WTC11 (cell line): Measurements from ENCODE around the gene ZCCHC8. TPM values are rescaled to one million over a fixed set of nuclear protein-coding genes. Genes with fewer than 3 reads are reported as not detected.

ENCODE experiments used
- ATAC-seq: fragments of 200-7000 bp; cut with Tn5 transposase; 2 replicates; pipeline ENCODE4 v1.10.0; 2021; ENCODE audit warnings: mild to moderate bottlenecking, moderate library complexity
- CTCF ChIA-PET: fragments of 300-600 bp; sonication (Branson Sonifier 250); formaldehyde crosslinking; loops from one replicate; lab custom pipeline; 2021; ENCODE audit warnings: antibody characterized with exemption; lab: Charles Lee
- POLR2A ChIA-PET: fragments of 350-600 bp; sonication (Branson Sonifier 250); formaldehyde crosslinking; loops from one replicate; lab custom pipeline; 2021; ENCODE audit warnings: antibody characterized with exemption; lab: Charles Lee
- DNase-seq: peaks from one replicate; pipeline ENCODE4 v3.0.0; 2021; ENCODE audit warnings: low spot score
- H3K27ac Mint-ChIP-seq: 2 replicates; pipeline ENCODE4 v1.8.0; 2021; ENCODE audit warnings: mixed read lengths
- H3K27me3 Mint-ChIP-seq: 2 replicates; pipeline ENCODE4 v1.8.0; 2021; ENCODE audit warnings: low read depth, mild to moderate bottlenecking, moderate library complexity, mixed read lengths
- H3K36me3 Mint-ChIP-seq: 2 replicates; pipeline ENCODE4 v1.8.0; 2021; ENCODE audit warnings: mixed read lengths
- H3K4me1 Mint-ChIP-seq: 2 replicates; pipeline ENCODE4 v1.8.0; 2022; ENCODE audit warnings: mixed read lengths
- H3K4me3 Mint-ChIP-seq: 2 replicates; pipeline ENCODE4 v1.8.0; 2021; ENCODE audit warnings: mild to moderate bottlenecking, moderate library complexity, mixed read lengths
- H3K9me3 Mint-ChIP-seq: 2 replicates; pipeline ENCODE4 v1.8.0; 2021; ENCODE audit warnings: mixed read lengths
- CREM ChIP-seq: sonication (generic); formaldehyde crosslinking; IDR thresholded peaks from 2 replicates; pipeline ENCODE4 v1.8.1; 2022; ENCODE audit warnings: mild to moderate bottlenecking, missing genetic modification reagents, moderate library complexity
- EMX1 ChIP-seq: fragments of 250-450 bp; sonication (Bioruptor Pico); IDR thresholded peaks from 2 replicates; pipeline ENCODE4 v1.8.0; 2021; ENCODE audit warnings: mild to moderate bottlenecking
- ETV6 ChIP-seq: sonication (generic); formaldehyde crosslinking; IDR thresholded peaks from 2 replicates; pipeline ENCODE4 v1.8.1; 2022; ENCODE audit warnings: mild to moderate bottlenecking, missing genetic modification reagents
- FOXP1 ChIP-seq: sonication (generic); formaldehyde crosslinking; IDR thresholded peaks from 2 replicates; pipeline ENCODE4 v1.8.0; 2022; ENCODE audit warnings: missing genetic modification reagents, mild to moderate bottlenecking, moderate library complexity, borderline replicate concordance
- GABPB1 ChIP-seq: sonication (generic); formaldehyde crosslinking; IDR thresholded peaks from 2 replicates; pipeline ENCODE4 v1.8.1; 2023; ENCODE audit warnings: mild to moderate bottlenecking, missing genetic modification reagents
- HMGA2 ChIP-seq: fragments of 250-450 bp; sonication (Bioruptor Pico); IDR thresholded peaks from 2 replicates; pipeline ENCODE4 v1.4.0; 2021; ENCODE audit warnings: mild to moderate bottlenecking, moderate library complexity
- JAZF1 ChIP-seq: fragments of 250-450 bp; sonication (Bioruptor Pico); IDR thresholded peaks from 2 replicates; pipeline ENCODE4 v1.9.0; 2021; ENCODE audit warnings: moderate library complexity, mild to moderate bottlenecking, inconsistent platforms
- MYBL2 ChIP-seq: sonication (generic); formaldehyde crosslinking; IDR thresholded peaks from 2 replicates; pipeline ENCODE4 v1.8.1; 2023; ENCODE audit warnings: mild to moderate bottlenecking, moderate library complexity, missing genetic modification reagents
- NFE2L1 ChIP-seq: sonication (generic); formaldehyde crosslinking; IDR thresholded peaks from 2 replicates; pipeline ENCODE4 v1.8.1; 2023; ENCODE audit warnings: missing genetic modification reagents
- NFYB ChIP-seq: sonication (generic); formaldehyde crosslinking; conservative IDR thresholded peaks from 2 replicates; pipeline ENCODE4 v1.8.0; 2022; ENCODE audit warnings: low read depth, missing genetic modification reagents
- NR2C2 ChIP-seq: sonication (generic); formaldehyde crosslinking; IDR thresholded peaks from 2 replicates; pipeline ENCODE4 v1.8.0; 2022; ENCODE audit warnings: mild to moderate bottlenecking, missing genetic modification reagents
- RORB ChIP-seq: fragments of 250-450 bp; sonication (Bioruptor Pico); IDR thresholded peaks from 2 replicates; pipeline ENCODE4 v1.9.0; 2021; ENCODE audit warnings: mild to moderate bottlenecking
- TEAD1 ChIP-seq: sonication (generic); formaldehyde crosslinking; IDR thresholded peaks from 2 replicates; pipeline ENCODE4 v1.8.0; 2022; ENCODE audit warnings: mild to moderate bottlenecking, missing genetic modification reagents
- ZNF416 ChIP-seq: fragments of 250-450 bp; sonication (Bioruptor Pico); IDR thresholded peaks from 2 replicates; pipeline ENCODE4 v1.9.0; 2021; ENCODE audit warnings: mild to moderate bottlenecking, inconsistent platforms
- total RNA-seq: library from RNA; stranded (reverse); gene quantifications from 3 replicates; pipeline ENCODE4 v1.2.3, GENCODE V29; 2021
- TF ChIP-seq, protein P1 (sequence below): sonication (generic); formaldehyde crosslinking; IDR thresholded peaks from 2 replicates; pipeline ENCODE4 v1.8.1; 2023; ENCODE audit warnings: mild to moderate bottlenecking, moderate library complexity, missing genetic modification reagents
- TF ChIP-seq, protein P2 (sequence below): fragments of 250-450 bp; sonication (Bioruptor Pico); IDR thresholded peaks from 2 replicates; pipeline ENCODE4 v2.1.2; 2022; ENCODE audit warnings: mild to moderate bottlenecking, moderate library complexity
- TF ChIP-seq, protein P3 (sequence below): sonication (generic); formaldehyde crosslinking; IDR thresholded peaks from 2 replicates; pipeline ENCODE4 v1.8.1; 2023; ENCODE audit warnings: mild to moderate bottlenecking, missing genetic modification reagents, borderline replicate concordance
- TF ChIP-seq, protein P4 (sequence below): fragments of 250-450 bp; sonication (Bioruptor Pico); IDR thresholded peaks from 2 replicates; pipeline ENCODE4 v1.9.0; 2021; ENCODE audit warnings: mild to moderate bottlenecking
- TF ChIP-seq, protein P5 (sequence below): sonication (generic); formaldehyde crosslinking; IDR thresholded peaks from 2 replicates; pipeline ENCODE4 v1.8.1; 2022; ENCODE audit warnings: mild to moderate bottlenecking, moderate library complexity, missing genetic modification reagents
- TF ChIP-seq, protein P6 (sequence below): sonication (generic); formaldehyde crosslinking; IDR thresholded peaks from 2 replicates; pipeline ENCODE4 v1.8.0; 2023; ENCODE audit warnings: mild to moderate bottlenecking, missing genetic modification reagents

ZCCHC8 gene
- total RNA-seq, 1 experiment from 2014 or later, result 28.4 TPM

DNA sequence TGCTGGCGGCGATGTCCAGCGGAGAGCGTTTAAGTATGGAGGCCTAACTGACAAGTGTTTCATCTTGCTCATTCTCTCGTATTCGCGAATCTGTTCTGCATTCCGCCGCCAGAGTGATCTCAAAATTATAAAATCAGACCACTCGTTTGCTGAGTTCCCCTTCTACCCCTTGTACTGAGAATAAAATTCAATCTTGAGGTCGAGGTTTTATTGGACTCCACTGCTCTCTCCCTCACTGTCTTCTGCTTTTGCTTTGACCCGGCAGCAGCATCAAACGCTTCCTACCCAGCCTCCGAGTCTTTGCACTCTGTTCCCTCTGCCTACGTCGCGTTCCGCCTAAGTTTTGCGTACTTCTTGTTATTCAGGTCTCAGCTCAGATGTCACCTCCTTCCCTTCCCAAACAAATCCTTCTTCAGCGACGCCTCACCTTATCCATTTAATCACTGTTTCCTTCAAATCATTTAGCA lies 26.8 kb upstream of the ZCCHC8 start:
- H3K36me3 Mint-ChIP-seq, result peaks cover 37% of the 10 kb centered on the region
- CTCF ChIA-PET, result no interaction called here
- DNase-seq (no peak), ATAC-seq (no peak)
- H3K27me3 Mint-ChIP-seq, result no peaks in the 10 kb centered on the region
- H3K9me3 Mint-ChIP-seq, result no peaks in the 10 kb centered on the region
- TF ChIP-seq, protein P1, sequence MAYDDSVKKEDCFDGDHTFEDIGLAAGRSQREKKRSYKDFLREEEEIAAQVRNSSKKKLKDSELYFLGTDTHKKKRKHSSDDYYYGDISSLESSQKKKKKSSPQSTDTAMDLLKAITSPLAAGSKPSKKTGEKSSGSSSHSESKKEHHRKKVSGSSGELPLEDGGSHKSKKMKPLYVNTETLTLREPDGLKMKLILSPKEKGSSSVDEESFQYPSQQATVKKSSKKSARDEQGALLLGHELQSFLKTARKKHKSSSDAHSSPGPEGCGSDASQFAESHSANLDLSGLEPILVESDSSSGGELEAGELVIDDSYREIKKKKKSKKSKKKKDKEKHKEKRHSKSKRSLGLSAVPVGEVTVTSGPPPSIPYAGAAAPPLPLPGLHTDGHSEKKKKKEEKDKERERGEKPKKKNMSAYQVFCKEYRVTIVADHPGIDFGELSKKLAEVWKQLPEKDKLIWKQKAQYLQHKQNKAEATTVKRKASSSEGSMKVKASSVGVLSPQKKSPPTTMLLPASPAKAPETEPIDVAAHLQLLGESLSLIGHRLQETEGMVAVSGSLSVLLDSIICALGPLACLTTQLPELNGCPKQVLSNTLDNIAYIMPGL (CRISPR knock-in tag), result no peak
- no peak for TF ChIP-seq NR2C2 (CRISPR knock-in tag)
- TF ChIP-seq EMX1, result no peak
- TF ChIP-seq, protein P2, sequence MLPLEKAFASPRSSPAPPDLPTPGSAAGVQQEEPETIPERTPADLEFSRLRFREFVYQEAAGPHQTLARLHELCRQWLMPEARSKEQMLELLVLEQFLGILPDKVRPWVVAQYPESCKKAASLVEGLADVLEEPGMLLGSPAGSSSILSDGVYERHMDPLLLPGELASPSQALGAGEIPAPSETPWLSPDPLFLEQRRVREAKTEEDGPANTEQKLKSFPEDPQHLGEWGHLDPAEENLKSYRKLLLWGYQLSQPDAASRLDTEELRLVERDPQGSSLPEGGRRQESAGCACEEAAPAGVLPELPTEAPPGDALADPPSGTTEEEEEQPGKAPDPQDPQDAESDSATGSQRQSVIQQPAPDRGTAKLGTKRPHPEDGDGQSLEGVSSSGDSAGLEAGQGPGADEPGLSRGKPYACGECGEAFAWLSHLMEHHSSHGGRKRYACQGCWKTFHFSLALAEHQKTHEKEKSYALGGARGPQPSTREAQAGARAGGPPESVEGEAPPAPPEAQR (CRISPR knock-in tag), result no peak
- no peak overlapping the region for H3K4me3 Mint-ChIP-seq
- no peak overlapping the region for H3K27ac Mint-ChIP-seq
- peaks cover 18% of the 10 kb centered on the region for H3K4me1 Mint-ChIP-seq
- POLR2A ChIA-PET, result interaction anchor here (0.6 to 2.7 kb wide), 5 partner anchors 23 to 128 kb away, joined by 3 to 46 read pairs (median 3); partner anchors contain the start of gene ZCCHC8

DNA sequence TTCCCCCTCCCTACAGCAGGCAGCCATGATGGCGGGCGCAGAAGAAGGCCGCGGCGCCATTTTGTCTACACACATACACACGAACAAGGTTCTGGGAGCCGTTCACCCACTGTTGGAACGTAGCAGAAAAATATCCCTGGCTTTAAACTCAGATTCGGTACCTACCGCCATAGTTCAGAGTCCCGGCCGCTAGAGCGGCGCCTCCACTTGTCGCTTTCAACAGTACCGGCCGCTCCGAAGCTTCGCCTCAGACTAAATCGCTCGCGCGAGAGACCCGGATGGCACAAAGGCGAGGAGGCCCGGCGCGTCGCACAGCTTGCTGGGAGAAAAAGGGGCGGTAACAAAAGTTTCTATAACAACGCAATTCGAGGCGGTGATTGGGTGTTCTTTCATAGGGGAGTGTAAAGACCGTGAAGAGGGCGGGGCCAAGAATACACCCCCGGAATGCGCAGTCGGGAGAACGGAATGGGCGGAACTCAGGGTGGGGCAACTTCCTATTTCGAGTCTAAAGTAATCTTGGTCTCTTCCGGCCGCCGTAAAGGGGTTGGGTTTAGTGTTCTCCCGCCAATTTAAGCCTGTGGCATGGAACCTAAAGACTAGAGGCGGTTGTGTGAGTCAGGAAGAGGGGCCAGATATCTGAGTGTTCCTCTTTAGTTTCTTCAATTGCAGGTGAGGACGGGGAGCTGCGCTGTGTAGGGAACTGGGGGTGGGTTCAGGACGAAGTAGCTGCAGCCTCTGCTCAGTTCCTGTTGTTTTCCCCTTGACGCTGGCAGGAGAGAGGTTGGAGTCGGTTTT lies 26.1 kb upstream of the ZCCHC8 start, which contains the start of the genes KNTC1 and RSRC2:
Gene KNTC1, plus strand, starts transcription at position 567 of the 795 bp plus-strand sequence. CDS start 2,815 bp downstream, outside the sequence.
Gene RSRC2, minus strand, starts transcription at position 254 of the 795 bp plus-strand sequence. Its CDS starts 83 bp downstream, at position 171.
- H3K4me1 Mint-ChIP-seq, result peaks cover 18% of the 10 kb centered on the region
- H3K27me3 Mint-ChIP-seq, result no peaks in the 10 kb centered on the region
- POLR2A ChIA-PET, result interaction anchor here (0.6 to 2.7 kb wide), 5 partner anchors 22 to 127 kb away, joined by 3 to 46 read pairs (median 3); partner anchors contain the start of gene ZCCHC8
- peak; percentile 98 for ATAC-seq
- H3K4me3 Mint-ChIP-seq, result no peak within 1 kb of the TSS
- DNase-seq, result peak; percentile 98
- no peak within 1 kb of the TSS; the same call in 1 of the 2 replicates for H3K27ac Mint-ChIP-seq
- CTCF ChIA-PET, result no interaction called here
- H3K9me3 Mint-ChIP-seq, result no peaks in the 10 kb centered on the region
- H3K36me3 Mint-ChIP-seq, result peaks cover 40% of the 10 kb centered on the region
- TF ChIP-seq, protein P3, sequence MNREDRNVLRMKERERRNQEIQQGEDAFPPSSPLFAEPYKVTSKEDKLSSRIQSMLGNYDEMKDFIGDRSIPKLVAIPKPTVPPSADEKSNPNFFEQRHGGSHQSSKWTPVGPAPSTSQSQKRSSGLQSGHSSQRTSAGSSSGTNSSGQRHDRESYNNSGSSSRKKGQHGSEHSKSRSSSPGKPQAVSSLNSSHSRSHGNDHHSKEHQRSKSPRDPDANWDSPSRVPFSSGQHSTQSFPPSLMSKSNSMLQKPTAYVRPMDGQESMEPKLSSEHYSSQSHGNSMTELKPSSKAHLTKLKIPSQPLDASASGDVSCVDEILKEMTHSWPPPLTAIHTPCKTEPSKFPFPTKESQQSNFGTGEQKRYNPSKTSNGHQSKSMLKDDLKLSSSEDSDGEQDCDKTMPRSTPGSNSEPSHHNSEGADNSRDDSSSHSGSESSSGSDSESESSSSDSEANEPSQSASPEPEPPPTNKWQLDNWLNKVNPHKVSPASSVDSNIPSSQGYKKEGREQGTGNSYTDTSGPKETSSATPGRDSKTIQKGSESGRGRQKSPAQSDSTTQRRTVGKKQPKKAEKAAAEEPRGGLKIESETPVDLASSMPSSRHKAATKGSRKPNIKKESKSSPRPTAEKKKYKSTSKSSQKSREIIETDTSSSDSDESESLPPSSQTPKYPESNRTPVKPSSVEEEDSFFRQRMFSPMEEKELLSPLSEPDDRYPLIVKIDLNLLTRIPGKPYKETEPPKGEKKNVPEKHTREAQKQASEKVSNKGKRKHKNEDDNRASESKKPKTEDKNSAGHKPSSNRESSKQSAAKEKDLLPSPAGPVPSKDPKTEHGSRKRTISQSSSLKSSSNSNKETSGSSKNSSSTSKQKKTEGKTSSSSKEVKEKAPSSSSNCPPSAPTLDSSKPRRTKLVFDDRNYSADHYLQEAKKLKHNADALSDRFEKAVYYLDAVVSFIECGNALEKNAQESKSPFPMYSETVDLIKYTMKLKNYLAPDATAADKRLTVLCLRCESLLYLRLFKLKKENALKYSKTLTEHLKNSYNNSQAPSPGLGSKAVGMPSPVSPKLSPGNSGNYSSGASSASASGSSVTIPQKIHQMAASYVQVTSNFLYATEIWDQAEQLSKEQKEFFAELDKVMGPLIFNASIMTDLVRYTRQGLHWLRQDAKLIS (CRISPR knock-in tag), result no peak
- TF ChIP-seq GABPB1 (peak; percentile 46), ETV6 (CRISPR knock-in tag) (0 out of 2 replicates have a peak, but pooled peaks have one; percentile 4), FOXP1 (CRISPR knock-in tag) (0 out of 2 replicates have a peak, but pooled peaks have one; percentile 10), TEAD1 (peak; percentile 61; the same call in 1 of the 2 replicates), NFYB (CRISPR knock-in tag) (no peak), HMGA2 (CRISPR knock-in tag) (0 out of 2 replicates have a peak, but pooled peaks have one; percentile 12), CREM (CRISPR knock-in tag) (peak; percentile 29; the same call in 1 of the 2 replicates), NFE2L1 (CRISPR knock-in tag) (no peak), JAZF1 (CRISPR knock-in tag) (peak; percentile 26; the same call in 1 of the 2 replicates), ZNF416 (CRISPR knock-in tag) (peak; percentile 79), RORB (no peak), MYBL2 (CRISPR knock-in tag) (peak; percentile 58; the same call in 1 of the 2 replicates)
- TF ChIP-seq, protein P4, sequence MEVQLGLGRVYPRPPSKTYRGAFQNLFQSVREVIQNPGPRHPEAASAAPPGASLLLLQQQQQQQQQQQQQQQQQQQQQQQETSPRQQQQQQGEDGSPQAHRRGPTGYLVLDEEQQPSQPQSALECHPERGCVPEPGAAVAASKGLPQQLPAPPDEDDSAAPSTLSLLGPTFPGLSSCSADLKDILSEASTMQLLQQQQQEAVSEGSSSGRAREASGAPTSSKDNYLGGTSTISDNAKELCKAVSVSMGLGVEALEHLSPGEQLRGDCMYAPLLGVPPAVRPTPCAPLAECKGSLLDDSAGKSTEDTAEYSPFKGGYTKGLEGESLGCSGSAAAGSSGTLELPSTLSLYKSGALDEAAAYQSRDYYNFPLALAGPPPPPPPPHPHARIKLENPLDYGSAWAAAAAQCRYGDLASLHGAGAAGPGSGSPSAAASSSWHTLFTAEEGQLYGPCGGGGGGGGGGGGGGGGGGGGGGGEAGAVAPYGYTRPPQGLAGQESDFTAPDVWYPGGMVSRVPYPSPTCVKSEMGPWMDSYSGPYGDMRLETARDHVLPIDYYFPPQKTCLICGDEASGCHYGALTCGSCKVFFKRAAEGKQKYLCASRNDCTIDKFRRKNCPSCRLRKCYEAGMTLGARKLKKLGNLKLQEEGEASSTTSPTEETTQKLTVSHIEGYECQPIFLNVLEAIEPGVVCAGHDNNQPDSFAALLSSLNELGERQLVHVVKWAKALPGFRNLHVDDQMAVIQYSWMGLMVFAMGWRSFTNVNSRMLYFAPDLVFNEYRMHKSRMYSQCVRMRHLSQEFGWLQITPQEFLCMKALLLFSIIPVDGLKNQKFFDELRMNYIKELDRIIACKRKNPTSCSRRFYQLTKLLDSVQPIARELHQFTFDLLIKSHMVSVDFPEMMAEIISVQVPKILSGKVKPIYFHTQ (CRISPR knock-in tag), result peak; percentile 49; the same call in 1 of the 2 replicates
- TF ChIP-seq, protein P5, sequence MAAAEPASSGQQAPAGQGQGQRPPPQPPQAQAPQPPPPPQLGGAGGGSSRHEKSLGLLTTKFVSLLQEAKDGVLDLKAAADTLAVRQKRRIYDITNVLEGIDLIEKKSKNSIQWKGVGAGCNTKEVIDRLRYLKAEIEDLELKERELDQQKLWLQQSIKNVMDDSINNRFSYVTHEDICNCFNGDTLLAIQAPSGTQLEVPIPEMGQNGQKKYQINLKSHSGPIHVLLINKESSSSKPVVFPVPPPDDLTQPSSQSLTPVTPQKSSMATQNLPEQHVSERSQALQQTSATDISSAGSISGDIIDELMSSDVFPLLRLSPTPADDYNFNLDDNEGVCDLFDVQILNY (CRISPR knock-in tag), result no peak; the same call in 1 of the 2 replicates
- TF ChIP-seq, protein P6, sequence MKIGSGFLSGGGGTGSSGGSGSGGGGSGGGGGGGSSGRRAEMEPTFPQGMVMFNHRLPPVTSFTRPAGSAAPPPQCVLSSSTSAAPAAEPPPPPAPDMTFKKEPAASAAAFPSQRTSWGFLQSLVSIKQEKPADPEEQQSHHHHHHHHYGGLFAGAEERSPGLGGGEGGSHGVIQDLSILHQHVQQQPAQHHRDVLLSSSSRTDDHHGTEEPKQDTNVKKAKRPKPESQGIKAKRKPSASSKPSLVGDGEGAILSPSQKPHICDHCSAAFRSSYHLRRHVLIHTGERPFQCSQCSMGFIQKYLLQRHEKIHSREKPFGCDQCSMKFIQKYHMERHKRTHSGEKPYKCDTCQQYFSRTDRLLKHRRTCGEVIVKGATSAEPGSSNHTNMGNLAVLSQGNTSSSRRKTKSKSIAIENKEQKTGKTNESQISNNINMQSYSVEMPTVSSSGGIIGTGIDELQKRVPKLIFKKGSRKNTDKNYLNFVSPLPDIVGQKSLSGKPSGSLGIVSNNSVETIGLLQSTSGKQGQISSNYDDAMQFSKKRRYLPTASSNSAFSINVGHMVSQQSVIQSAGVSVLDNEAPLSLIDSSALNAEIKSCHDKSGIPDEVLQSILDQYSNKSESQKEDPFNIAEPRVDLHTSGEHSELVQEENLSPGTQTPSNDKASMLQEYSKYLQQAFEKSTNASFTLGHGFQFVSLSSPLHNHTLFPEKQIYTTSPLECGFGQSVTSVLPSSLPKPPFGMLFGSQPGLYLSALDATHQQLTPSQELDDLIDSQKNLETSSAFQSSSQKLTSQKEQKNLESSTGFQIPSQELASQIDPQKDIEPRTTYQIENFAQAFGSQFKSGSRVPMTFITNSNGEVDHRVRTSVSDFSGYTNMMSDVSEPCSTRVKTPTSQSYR (CRISPR knock-in tag), result no peak
